Gastrocnemius medialis (tissue), 4 donors: ENCODE measurements around the gene RBPJ. TPM values are rescaled to one million over a fixed set of nuclear protein-coding genes. Genes with fewer than 3 reads are reported as not detected.

ENCODE experiments used
- ATAC-seq, 2 donors: fragments of 150-250 bp; one replicate each; pipeline ENCODE4 v1.9.1; 2016
- DNase-seq, 2 donors: peaks; one replicate each; pipeline ENCODE4 v3.0.0-alpha.2; 2019
- H3K27ac ChIP-seq, 4 donors: fragments of 200-600 bp; sonication (generic); 1 replicate in 1 of 4; 2 replicates in 3 of 4; pipeline ENCODE4 v1.5.1; 2016 to 2018; ENCODE audit warnings: mild to moderate bottlenecking in 2 of 4, moderate library complexity in 1 of 4
- H3K27me3 ChIP-seq, 3 donors: fragments of 200-600 bp; sonication (generic) in 2 of 3; 1 replicate in 1 of 3; 2 replicates in 2 of 3; pipeline versions ENCODE4 v1.5.1 to v1.6.0; 2016 to 2019; ENCODE audit warnings: mild to moderate bottlenecking in 1 of 3, moderate library complexity in 1 of 3
- H3K36me3 ChIP-seq, 2 donors: fragments of 200-600 bp; sonication (generic) in 1 of 2; one replicate each; pipeline ENCODE4 v1.5.1; 2017 to 2018
- H3K4me1 ChIP-seq, 2 donors: fragments of 200-600 bp; sonication (generic) in 1 of 2; one replicate each; pipeline ENCODE4 v1.5.1; 2016 to 2017; ENCODE audit warnings: mild to moderate bottlenecking in 2 of 2
- H3K4me3 ChIP-seq, 4 donors: fragments of 200-600 bp; sonication (generic) in 3 of 4; 1 replicate in 1 of 4; 2 replicates in 3 of 4; pipeline ENCODE4 v1.5.1; 2016 to 2019; ENCODE audit warnings: mild to moderate bottlenecking in 2 of 4
- H3K9me3 ChIP-seq, 3 donors: fragments of 200-600 bp; sonication (generic) in 2 of 3; 1 replicate in 1 of 3; 2 replicates in 2 of 3; pipeline ENCODE4 v1.5.1; 2016 to 2019
- CTCF ChIP-seq, 5 experiments: fragments of 450-650 bp in 3 of 5; fragments of 200-600 bp in 2 of 5; sonication (generic) in 2 of 5; IDR thresholded peaks in 4 of 5; conservative IDR thresholded peaks in 1 of 5; 1 replicate in 4 of 5; 2 replicates in 1 of 5; pipeline ENCODE4 v1.5.1; 2016 to 2019; ENCODE audit warnings: antibody characterized with exemption in 5 of 5, mild to moderate bottlenecking in 3 of 5, moderate library complexity in 3 of 5
- POLR2A ChIP-seq, 2 donors: fragments of 450-650 bp; IDR thresholded peaks; one replicate each; pipeline ENCODE4 v1.6.1; 2017; ENCODE audit warnings: antibody characterized with exemption in 2 of 2, mild to moderate bottlenecking in 2 of 2, moderate library complexity in 2 of 2
- in situ Hi-C, 4 donors: fragments of 200-750 bp; cut with MboI; loops; one replicate each; pipeline versions ENCODE4 v1.15.0 to v1.8.0; 2017; ENCODE audit warnings: low sequenced_read_pairs in 4 of 4
- intact Hi-C: fragments of 100-400 bp; cut with DNase I; formaldehyde crosslinking; loops from one replicate; pipeline ENCODE4 v1.15.1; 2023; ENCODE audit warnings: low total_unique reads
- total RNA-seq, 4 donors: library from RNA; depleted of rRNA; stranded (reverse); fragments of >200 nt; gene quantifications; one replicate each; pipeline versions ENCODE4 v1.1.0 to v1.2.3, GENCODE V29; 2016

Gene RBPJ
- 10 to 100 TPM; 22.8 to 73.3 (median 37.1) TPM for total RNA-seq

GRCh38 chr4:26320538-26321372 lies at the start of gene RBPJ:
Gene RBPJ, plus strand, starts transcription at chr4:26321014. Its CDS starts 15 bp downstream, at chr4:26321029.
- no peaks in the 10 kb centered on the region for H3K36me3 ChIP-seq
- H3K4me1 ChIP-seq, result peaks cover 24 to 36% of the 10 kb centered on the region in 2 donors
- peak within 1 kb of the TSS; percentile 88 to 100 (median 97) for H3K27ac ChIP-seq
- DNase-seq (peak; percentile 81 to 85), ATAC-seq (peak; percentile 70 to 77)
- intact Hi-C loops (loop anchor here (2.0 to 10.0 kb wide), 4 partner anchors 264 to 1086 kb away; partner anchors contain the start of genes PI4K2B and TBC1D19), in situ Hi-C loops (loop anchor here in 3 of 4 donors (5.0 to 25.0 kb wide), 3 partner anchors 87 to 542 kb away; partner anchors contain the start of gene STIM2 (in 2 of the 3))
- H3K27me3 ChIP-seq, result no peaks in the 10 kb centered on the region
- peak within 1 kb of the TSS; percentile 77 to 97 (median 87) for H3K4me3 ChIP-seq
- TF ChIP-seq CTCF (IDR thresholded peaks at IDR 0.05 in 4 of 5, conservative IDR thresholded peaks at IDR 0.05 in 1 of 5) (no peak), POLR2A (IDR thresholded peaks at IDR 0.05) (peak; percentile 64 to 66)
- no peaks in the 10 kb centered on the region for H3K9me3 ChIP-seq

DNA sequence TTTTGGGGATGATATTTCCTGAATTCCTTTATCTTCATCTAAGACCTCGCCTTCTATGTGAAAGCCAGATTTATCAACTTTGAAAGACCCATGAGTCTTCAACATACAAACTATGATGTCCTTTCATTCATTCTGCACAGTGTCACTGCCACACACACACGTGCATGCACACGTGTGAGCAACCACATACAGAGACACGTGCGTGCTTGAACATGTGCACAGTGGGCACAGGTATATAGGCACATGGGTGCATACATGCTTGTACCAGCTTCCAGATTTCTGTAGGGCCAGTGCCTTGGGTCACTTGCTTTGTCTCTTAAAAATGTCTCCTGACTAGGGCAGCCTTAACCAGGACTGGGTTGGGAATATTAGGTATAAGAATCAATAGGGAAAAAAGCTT lies 49.1 kb upstream of the RBPJ start:
- Histone ChIP-seq H3K4me3 (no peak overlapping the region), H3K27ac (no peak overlapping the region), H3K36me3 (no peaks in the 10 kb centered on the region), H3K4me1 (no peaks in the 10 kb centered on the region), H3K9me3 (no peaks in the 10 kb centered on the region), H3K27me3 (no peaks in the 10 kb centered on the region)
- no peak for ATAC-seq
- intact Hi-C loops, result no loop called here
- in situ Hi-C loops, result no loop called here
- TF ChIP-seq POLR2A (IDR thresholded peaks at IDR 0.05) (no peak), CTCF (IDR thresholded peaks at IDR 0.05 in 4 of 5, conservative IDR thresholded peaks at IDR 0.05 in 1 of 5) (no peak)
- no peak for DNase-seq

GRCh38 chr4:26272654-26273615 lies 47.9 kb upstream of the RBPJ start:
- H3K27me3 ChIP-seq, result no peaks in the 10 kb centered on the region
- no peaks in the 10 kb centered on the region for H3K9me3 ChIP-seq
- H3K27ac ChIP-seq, result no peak overlapping the region
- no peaks in the 10 kb centered on the region for H3K36me3 ChIP-seq
- H3K4me1 ChIP-seq, result no peaks in the 10 kb centered on the region
- H3K4me3 ChIP-seq, result no peak overlapping the region
- in situ Hi-C loops (no loop called here), intact Hi-C loops (no loop called here)
- ATAC-seq (no peak), DNase-seq (no peak)
- TF ChIP-seq POLR2A (IDR thresholded peaks at IDR 0.05) (no peak), CTCF (IDR thresholded peaks at IDR 0.05 in 4 of 5, conservative IDR thresholded peaks at IDR 0.05 in 1 of 5) (no peak)

- ATAC-seq, result no peak
- H3K27me3 ChIP-seq, result no peaks in the 10 kb centered on the region
- peak in 1 of 2 donors; percentile 10 for TF ChIP-seq POLR2A (IDR thresholded peaks at IDR 0.05)
- no peak for TF ChIP-seq CTCF (IDR thresholded peaks at IDR 0.05 in 4 of 5, conservative IDR thresholded peaks at IDR 0.05 in 1 of 5)
- intact Hi-C loops, result no loop called here
- in situ Hi-C loops, result no loop called here
- no peaks in the 10 kb centered on the region for H3K36me3 ChIP-seq
- no peak overlapping the region for H3K27ac ChIP-seq
- DNase-seq, result peak; percentile 10 to 18
- no peak overlapping the region for H3K4me3 ChIP-seq
- H3K9me3 ChIP-seq, result no peaks in the 10 kb centered on the region
- H3K4me1 ChIP-seq, result no peaks in the 10 kb centered on the region
Measured at GRCh38 chr4:26273616-26273980, 47.2 kb upstream of the RBPJ start.
